K562 (cell line): ENCODE data around the gene RYR3. TPM values are rescaled to one million over a fixed set of nuclear protein-coding genes. Genes with fewer than 3 reads are reported as not detected.

Experiments
- ATAC-seq: fragments of 200-7000 bp; cut with Tn5 transposase; 3 replicates; pipeline ENCODE4 v1.9.1; 2020; ENCODE audit warnings: moderate library complexity
- BruUV-seq: library from RNA; stranded (reverse); fragments of 400-500 nt; replicated peaks from 2 replicates; lab custom pipeline; 2021; lab: Mats Ljungman, UMichigan
- CTCF ChIA-PET: fragments of 300-600 bp; formaldehyde crosslinking; extraction: SDS; loops from one replicate; lab custom pipeline; 2021; ENCODE audit warnings: low intra/inter-chr PET ratio; lab: Yijun Ruan, JAX
- POLR2A ChIA-PET: fragments of 300-600, 350-650 bp; sonication (Branson Sonifier 250); formaldehyde crosslinking; extraction: SDS; loops from one replicate; lab custom pipeline; 2021; ENCODE audit warnings: antibody characterized with exemption, inconsistent platforms; lab: Yijun Ruan, JAX
- DNase-seq, 4 experiments: peaks; one replicate each; pipeline versions ENCODE4 v3.0.0 to v3.0.0-alpha.2; 2011 to 2018; ENCODE audit warnings: low spot score in 3 of 4, mixed read lengths in 3 of 4; ENCODE audit errors: extremely low read depth in 1 of 4
- FAIRE-seq: peaks from 2 replicates; lab custom pipeline; 2011; peaks lifted over from hg19 to GRCh38; lab: Jason Lieb, UNC
- H2AFZ ChIP-seq: 2 replicates; pipeline ENCODE4 v1.6.0; 2011; ENCODE audit warnings: low read depth, low read length, control low read depth, inconsistent platforms
- H3K27ac ChIP-seq: fragments of 200-600 bp; 3 replicates; pipeline ENCODE4 v1.8.0; 2011; ENCODE audit warnings: low read depth, mild to moderate bottlenecking, control low read depth, inconsistent platforms, low read length, moderate library complexity, mixed read lengths; ENCODE audit errors: extremely low read depth
- H3K27me3 ChIP-seq, 2 experiments: fragments of 300-600 bp in 1 of 2; 2 replicates in 1 of 2; 3 replicates in 1 of 2; pipeline versions ENCODE4 v1.6.0 to v1.8.0; 2011; ENCODE audit warnings: inconsistent platforms in 2 of 2, low read length in 2 of 2, mild to moderate bottlenecking in 1 of 2, mixed read lengths in 1 of 2, moderate library complexity in 1 of 2; ENCODE audit not compliant: control insufficient read depth in 2 of 2, insufficient read depth in 2 of 2
- H3K36me3 ChIP-seq: fragments of 300-600 bp; 3 replicates; pipeline ENCODE4 v1.8.0; 2011; ENCODE audit warnings: mild to moderate bottlenecking, low read length, inconsistent platforms; ENCODE audit not compliant: control insufficient read depth, insufficient read depth
- H3K4me1 ChIP-seq, 2 experiments: fragments of 200-600 bp in 1 of 2; replicated peaks in 1 of 2; 2 replicates in 1 of 2; 3 replicates in 1 of 2; pipeline versions ENCODE4 v1.5.1 to v1.8.0; 2011; ENCODE audit warnings: inconsistent platforms in 2 of 2, low read length in 2 of 2, mild to moderate bottlenecking in 1 of 2, mixed read lengths in 1 of 2, moderate library complexity in 1 of 2; ENCODE audit not compliant: control insufficient read depth in 2 of 2, insufficient read depth in 2 of 2
- H3K4me2 ChIP-seq: 2 replicates; pipeline ENCODE4 v1.6.1; 2011; ENCODE audit warnings: low read length, control low read depth, inconsistent platforms, mixed read lengths; ENCODE audit not compliant: insufficient read depth
- H3K4me3 ChIP-seq: fragments of 200-600 bp; sonication (generic), shearing (Covaris generic); 2 replicates; pipeline ENCODE4 v1.5.1; 2016; ENCODE audit warnings: control low read depth, inconsistent platforms
- H3K79me2 ChIP-seq: fragments of 200-600 bp; 3 replicates; pipeline ENCODE4 v1.8.0; 2011; ENCODE audit warnings: low read length, inconsistent platforms; ENCODE audit not compliant: control insufficient read depth, insufficient read depth
- H3K9ac ChIP-seq, 2 experiments: 2 replicates each; pipeline versions ENCODE4 v1.6.0 to v1.6.1; 2011; ENCODE audit warnings: low read depth in 2 of 2, low read length in 2 of 2, control low read depth in 1 of 2, inconsistent platforms in 1 of 2, mild to moderate bottlenecking in 1 of 2, mixed read lengths in 1 of 2; ENCODE audit not compliant: insufficient read depth in 1 of 2
- H3K9me1 ChIP-seq: one replicate; pipeline ENCODE4 v1.6.0; 2011; ENCODE audit warnings: inconsistent platforms, mild to moderate bottlenecking, low read length, moderate library complexity; ENCODE audit not compliant: control insufficient read depth, insufficient read depth
- H3K9me3 ChIP-seq: replicated peaks from 2 replicates; pipeline ENCODE4 v1.5.1; 2011; ENCODE audit warnings: low read depth, low read length, inconsistent platforms; ENCODE audit not compliant: control insufficient read depth, insufficient read depth
- H4K20me1 ChIP-seq: replicated peaks from 2 replicates; pipeline ENCODE4 v1.6.1; 2011; ENCODE audit warnings: low read length, inconsistent platforms, mixed read lengths; ENCODE audit not compliant: control insufficient read depth, insufficient read depth
- BMI1 ChIP-seq: fragments of 150-350 bp; IDR thresholded peaks from 2 replicates; pipeline ENCODE4 v1.6.1; 2014; ENCODE audit warnings: low read length
- CHAMP1 ChIP-seq: fragments of 450-650 bp; IDR thresholded peaks from 2 replicates; pipeline ENCODE4 v1.6.1; 2016; ENCODE audit warnings: mild to moderate bottlenecking
- GATA2 ChIP-seq: sonication (generic); formaldehyde crosslinking; IDR thresholded peaks from 2 replicates; pipeline ENCODE4 v1.4.0; 2020; ENCODE audit warnings: mild to moderate bottlenecking, missing genetic modification reagents
- GATAD2B ChIP-seq: fragments of 450-650 bp; IDR thresholded peaks from 2 replicates; pipeline ENCODE4 v1.6.1; 2017; ENCODE audit warnings: mild to moderate bottlenecking, borderline replicate concordance
- GTF2F1 ChIP-seq: IDR thresholded peaks from 2 replicates; pipeline ENCODE4 v1.6.1; 2011; ENCODE audit warnings: low read depth, low read length, improper control_type of control experiment
- IRF1 ChIP-seq: sonication (generic); formaldehyde crosslinking; IDR thresholded peaks from 2 replicates; pipeline ENCODE4 v1.8.0; 2022; ENCODE audit warnings: missing genetic modification reagents, mild to moderate bottlenecking, borderline replicate concordance
- KDM2B ChIP-seq: fragments of 250-450 bp; sonication (Bioruptor Pico); IDR thresholded peaks from 2 replicates; pipeline ENCODE4 v1.8.0; 2021; ENCODE audit warnings: mild to moderate bottlenecking, moderate library complexity
- MCM3 ChIP-seq: fragments of 450-650 bp; IDR thresholded peaks from 2 replicates; pipeline ENCODE4 v1.6.1; 2016
- NR1H2 ChIP-seq: sonication (generic); formaldehyde crosslinking; IDR thresholded peaks from 2 replicates; pipeline ENCODE4 v1.4.0; 2020; ENCODE audit warnings: mild to moderate bottlenecking, missing genetic modification reagents
- SIRT6 ChIP-seq: IDR thresholded peaks from one replicate; pipeline ENCODE4 v1.6.1; 2012; ENCODE audit warnings: low read depth, mild to moderate bottlenecking, control low read depth, inconsistent platforms, low read length, moderate library complexity
- SRSF7 ChIP-seq: fragments of 200-400 bp; formaldehyde crosslinking; optimal IDR thresholded peaks from 2 replicates; pipeline ENCODE3; 2017; ENCODE audit warnings: mild to moderate bottlenecking, low read depth, low read length
- TAF7 ChIP-seq: fragments of 450-650 bp; IDR thresholded peaks from 2 replicates; pipeline ENCODE4 v1.6.1; 2016; ENCODE audit warnings: missing genetic modification characterization, missing compliant biosample characterization
- WGBS: fragments of 100-300 bp; shearing (Covaris generic); methylation state at CpG from one replicate; pipeline ENCODE4 v1.1.6; 2016; ENCODE audit warnings: low coverage, mixed read lengths; ENCODE audit not compliant: insufficient coverage; ENCODE audit errors: missing lambda C conversion rate; 5-methylcytosine and 5-hydroxymethylcytosine counted together
- in situ Hi-C: fragments of 300-500 bp; cut with MboI; formaldehyde crosslinking; loops from 4 replicates; pipeline ENCODE4 v1.15.0; 2018; ENCODE audit warnings: inconsistent platforms, mixed read lengths
- intact Hi-C: fragments of 100-400 bp; cut with micrococcal nuclease; formaldehyde crosslinking; loops from 2 replicates; pipeline ENCODE4 v1.14.2; 2022
- polyA plus RNA-seq, 8 experiments: library from polyadenylated mRNA; depleted of rRNA in 4 of 8; stranded (reverse) in 5 of 8; unstranded in 3 of 8; fragments of >200 nt; fragmentation: Nextera tagmentation in 2 of 8; fragmentation: Illumina TruSeq in 1 of 8; extraction: Ambion mirVana in 2 of 8; extraction: Trizol in 1 of 8; gene quantifications; 2 replicates each; pipeline versions ENCODE4 v1.2.1 to v1.2.3, GENCODE V29; 2011 to 2014; ENCODE audit warnings: inconsistent platforms in 1 of 8, missing spikeins in 1 of 8
- total RNA-seq, 7 experiments: library from RNA; depleted of rRNA in 6 of 7; stranded (reverse); fragments of >200 nt in 6 of 7; fragmentation: Illumina TruSeq in 2 of 7; extraction: Trizol in 2 of 7; gene quantifications; 2 replicates each; pipeline versions ENCODE4 v1.2.1 to v1.2.3, GENCODE V29; 2011 to 2021; ENCODE audit warnings: low replicate concordance in 1 of 7
- TF ChIP-seq, protein P1 (sequence below): fragments of 250-450 bp; sonication (Bioruptor Pico); IDR thresholded peaks from 2 replicates; pipeline ENCODE4 v1.4.0; 2020

Gene RYR3
- total and polyA plus RNA-seq, 9 of the 15 experiments (the other 6 are each of a cell fraction or from before 2014, with no cell fraction given) = 0.04 TPM; not detected in 8

GRCh38 chr15:33393546-33393945, 82.8 kb downstream of the RYR3 start:
- Histone ChIP-seq H3K9me1 (no peaks in the 10 kb centered on the region), H3K27ac (no peak overlapping the region), H3K4me2 (no peak overlapping the region)
- in situ Hi-C loops = no loop called here
- FAIRE-seq = no peak
- no peak for DNase-seq
- TF ChIP-seq MCM3 (no peak), GTF2F1 (no peak), CHAMP1 (no peak), BMI1 (no peak), GATAD2B (no peak), IRF1 (no peak), SIRT6 (no peak), TAF7 (tag) (no peak), NR1H2 (CRISPR knock-in tag) (no peak), GATA2 (CRISPR knock-in tag) (no peak), SRSF7 (no peak), KDM2B (CRISPR knock-in tag) (no peak)
- TF ChIP-seq, protein P1, sequence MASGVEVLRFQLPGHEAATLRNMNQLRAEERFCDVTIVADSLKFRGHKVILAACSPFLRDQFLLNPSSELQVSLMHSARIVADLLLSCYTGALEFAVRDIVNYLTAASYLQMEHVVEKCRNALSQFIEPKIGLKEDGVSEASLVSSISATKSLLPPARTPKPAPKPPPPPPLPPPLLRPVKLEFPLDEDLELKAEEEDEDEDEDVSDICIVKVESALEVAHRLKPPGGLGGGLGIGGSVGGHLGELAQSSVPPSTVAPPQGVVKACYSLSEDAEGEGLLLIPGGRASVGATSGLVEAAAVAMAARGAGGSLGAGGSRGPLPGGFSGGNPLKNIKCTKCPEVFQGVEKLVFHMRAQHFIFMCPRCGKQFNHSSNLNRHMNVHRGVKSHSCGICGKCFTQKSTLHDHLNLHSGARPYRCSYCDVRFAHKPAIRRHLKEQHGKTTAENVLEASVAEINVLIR (CRISPR knock-in tag) = no peak
- TF ChIP-seq, all 486 proteins: peak for 0
- H3K27me3 ChIP-seq = no peaks in the 10 kb centered on the region; a peak in 4 of 5 replicates
- under 1% methylated on average over 6 of the region's 6 CpGs for WGBS
- no peaks in the 10 kb centered on the region for H4K20me1 ChIP-seq
- no peaks in the 10 kb centered on the region for H3K9me3 ChIP-seq
- H3K4me3 ChIP-seq = no peak overlapping the region
- H3K9ac ChIP-seq = no peak overlapping the region
- ATAC-seq = no peak
- H3K79me2 ChIP-seq = no peaks in the 10 kb centered on the region
- CTCF ChIA-PET = no interaction called here
- H2AFZ ChIP-seq = no peak overlapping the region
- no peaks in the 10 kb centered on the region for H3K36me3 ChIP-seq
- BruUV-seq = no TSS peak
- H3K4me1 ChIP-seq = no peaks in the 10 kb centered on the region
- POLR2A ChIA-PET = no interaction called here
- intact Hi-C loops = no loop called here
